Ovary (tissue), 3 donors: ENCODE measurements around the gene NEU2.

Experiments
- EP300 ChIP-seq: sonication (generic); formaldehyde crosslinking; IDR thresholded peaks from one replicate; pipeline ENCODE4 v1.6.1; 2017; ENCODE audit warnings: antibody characterized with exemption
- POLR2A ChIP-seq: fragments of 450-650 bp; IDR thresholded peaks from one replicate; pipeline ENCODE4 v1.6.1; 2017; ENCODE audit warnings: antibody characterized with exemption, mild to moderate bottlenecking, moderate library complexity
- TF ChIP-seq, protein P1 (sequence below), 3 donors: fragments of 450-650 bp in 2 of 3; fragments of 200-600 bp in 1 of 3; IDR thresholded peaks; one replicate each; pipeline versions ENCODE4 v1.5.1 to v1.8.0; 2016 to 2022; ENCODE audit warnings: antibody characterized with exemption in 3 of 3, mild to moderate bottlenecking in 1 of 3
- donor health status: DM: no; HTN: no; CAD: no.

DNA sequence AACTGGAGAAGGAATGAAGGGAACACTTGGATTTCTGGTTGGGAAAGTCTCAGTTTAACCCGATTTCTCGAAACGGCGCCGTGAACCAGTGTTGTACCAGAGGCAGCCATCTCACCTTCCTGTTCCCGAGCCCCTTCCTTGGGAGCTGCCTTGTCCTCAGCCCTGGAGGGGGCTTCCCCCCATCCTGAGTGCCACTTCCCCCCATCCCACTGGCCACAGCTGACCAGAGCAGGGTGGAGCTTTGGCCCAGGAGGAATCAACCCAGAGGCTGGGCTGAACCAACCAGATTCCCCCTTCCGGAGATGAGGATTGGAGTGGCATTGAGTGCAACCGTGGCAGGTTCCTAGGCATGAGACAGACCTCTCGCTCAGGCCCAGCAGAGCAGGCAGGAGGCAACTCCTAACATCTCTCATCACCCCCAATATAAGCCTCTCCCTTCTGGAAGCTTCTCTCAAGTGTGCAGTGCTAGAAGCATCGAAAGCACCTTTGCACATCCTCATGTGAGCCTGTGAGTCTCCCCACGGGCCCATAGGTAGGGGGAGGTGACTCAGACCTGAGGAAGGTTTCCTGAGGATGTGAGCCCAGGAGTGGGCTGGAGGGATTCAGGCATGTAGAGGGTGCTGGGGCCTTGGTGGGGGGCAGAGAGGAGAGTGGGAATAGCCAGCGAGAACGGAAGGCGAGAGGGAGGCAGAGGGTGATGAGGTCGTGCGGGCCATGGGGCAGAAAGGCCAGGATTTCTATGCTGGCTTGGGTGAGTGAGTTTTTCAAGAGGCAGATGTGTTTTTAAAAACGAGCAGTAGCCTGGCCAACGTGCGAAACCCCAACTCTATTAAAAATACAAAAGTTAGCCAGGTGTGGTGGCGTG lies 31.4 kb upstream of the NEU2 start:
- TF ChIP-seq EP300 (no peak), POLR2A (no peak)
- TF ChIP-seq, protein P1, sequence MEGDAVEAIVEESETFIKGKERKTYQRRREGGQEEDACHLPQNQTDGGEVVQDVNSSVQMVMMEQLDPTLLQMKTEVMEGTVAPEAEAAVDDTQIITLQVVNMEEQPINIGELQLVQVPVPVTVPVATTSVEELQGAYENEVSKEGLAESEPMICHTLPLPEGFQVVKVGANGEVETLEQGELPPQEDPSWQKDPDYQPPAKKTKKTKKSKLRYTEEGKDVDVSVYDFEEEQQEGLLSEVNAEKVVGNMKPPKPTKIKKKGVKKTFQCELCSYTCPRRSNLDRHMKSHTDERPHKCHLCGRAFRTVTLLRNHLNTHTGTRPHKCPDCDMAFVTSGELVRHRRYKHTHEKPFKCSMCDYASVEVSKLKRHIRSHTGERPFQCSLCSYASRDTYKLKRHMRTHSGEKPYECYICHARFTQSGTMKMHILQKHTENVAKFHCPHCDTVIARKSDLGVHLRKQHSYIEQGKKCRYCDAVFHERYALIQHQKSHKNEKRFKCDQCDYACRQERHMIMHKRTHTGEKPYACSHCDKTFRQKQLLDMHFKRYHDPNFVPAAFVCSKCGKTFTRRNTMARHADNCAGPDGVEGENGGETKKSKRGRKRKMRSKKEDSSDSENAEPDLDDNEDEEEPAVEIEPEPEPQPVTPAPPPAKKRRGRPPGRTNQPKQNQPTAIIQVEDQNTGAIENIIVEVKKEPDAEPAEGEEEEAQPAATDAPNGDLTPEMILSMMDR (IDR thresholded peaks at IDR 0.05): no peak
